Globus pallidus (tissue), 1 donor: ENCODE results near the gene MYPN.

Source experiments
- DNase-seq: peaks from one replicate; pipeline ENCODE4 v3.0.0-alpha.2; 2015; ENCODE audit warnings: low spot score

The MYPN gene

DNA sequence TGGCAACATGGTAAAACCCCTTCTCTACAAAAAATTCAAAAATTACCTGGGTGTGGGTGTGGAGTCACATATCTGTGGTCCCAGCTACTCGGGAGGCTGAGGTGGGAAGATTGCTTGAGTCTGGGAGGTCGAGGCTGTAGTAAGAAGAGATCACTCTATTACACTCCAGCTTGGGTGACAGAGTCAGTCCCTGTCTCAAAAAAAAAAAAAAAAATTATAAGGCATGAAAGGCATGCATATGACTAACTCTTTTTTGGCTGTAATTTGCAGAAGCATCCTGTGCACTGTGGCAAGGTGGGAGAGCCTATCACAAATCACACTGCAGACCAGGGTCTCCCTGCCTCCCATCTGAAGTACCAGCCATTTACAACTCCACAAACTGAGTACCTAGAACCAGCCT lies 14.1 kb upstream of the MYPN start:
- no peak for DNase-seq

DNA sequence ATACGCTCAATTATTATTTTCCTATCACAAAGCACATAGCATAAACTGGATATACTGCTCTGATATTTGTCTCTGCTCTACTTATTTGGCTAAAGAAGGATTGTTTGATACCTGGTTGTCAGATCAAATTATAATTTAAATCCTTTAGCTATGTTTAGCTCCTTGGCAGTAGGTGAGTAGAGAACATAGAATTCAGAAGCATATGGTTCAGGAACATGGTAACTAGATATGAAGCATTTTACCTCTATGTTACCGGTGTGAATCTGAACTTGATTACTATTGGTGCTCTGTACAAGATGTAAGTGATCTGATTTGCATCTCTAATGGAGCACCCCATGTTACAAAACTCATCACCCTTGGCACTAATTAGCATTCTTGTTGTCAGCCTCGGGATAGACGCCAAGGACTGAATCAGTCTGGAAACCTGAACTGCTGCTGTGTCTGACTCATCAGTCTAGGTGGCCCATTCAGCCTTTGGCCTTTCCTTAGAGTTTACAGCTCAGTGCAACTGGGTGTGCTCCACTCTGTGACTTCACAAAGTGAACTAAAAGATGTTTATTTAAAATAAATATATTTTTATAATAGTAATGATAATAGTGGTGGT lies 12.3 kb upstream of the MYPN start:
- no peak for DNase-seq

DNA sequence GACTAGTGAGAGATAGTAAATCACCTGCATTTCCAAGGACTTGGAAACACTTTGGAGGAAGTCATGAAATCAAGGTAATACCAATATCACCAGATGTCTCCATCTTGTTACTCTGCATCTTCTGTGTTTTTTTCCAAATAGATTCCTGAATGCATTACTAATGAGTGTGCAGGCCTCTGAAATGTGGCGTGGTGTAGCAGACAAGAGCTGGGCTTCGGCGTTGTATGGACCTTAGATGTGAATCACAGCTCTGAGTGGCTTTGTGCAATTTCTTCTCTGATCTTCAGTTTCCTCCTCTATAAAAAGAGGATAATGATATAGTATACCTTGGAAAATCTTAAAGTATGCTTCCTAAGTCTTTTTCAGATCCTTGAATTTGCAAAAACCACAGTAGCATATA lies 9.6 kb upstream of the MYPN start:
- DNase-seq = no peak

DNA sequence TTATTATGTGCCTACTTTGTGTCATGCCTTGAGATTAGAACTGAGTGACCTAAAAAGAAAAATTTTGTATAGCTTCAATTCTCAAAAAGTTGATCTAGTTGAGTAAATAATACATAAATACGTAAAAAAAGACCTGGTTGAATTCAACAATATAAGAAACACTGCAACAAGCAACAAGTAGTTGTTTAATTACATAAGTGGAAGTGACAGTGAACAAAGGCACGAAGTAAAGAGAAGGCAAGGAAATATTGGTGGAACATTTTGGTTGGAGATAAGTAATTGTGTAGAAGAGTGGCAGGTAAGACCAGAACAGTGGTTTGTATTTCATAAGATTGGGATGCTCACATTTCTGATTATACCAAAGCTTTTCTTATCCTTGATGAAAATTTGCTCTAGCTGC lies 8.2 kb upstream of the MYPN start:
- DNase-seq = no peak

DNA sequence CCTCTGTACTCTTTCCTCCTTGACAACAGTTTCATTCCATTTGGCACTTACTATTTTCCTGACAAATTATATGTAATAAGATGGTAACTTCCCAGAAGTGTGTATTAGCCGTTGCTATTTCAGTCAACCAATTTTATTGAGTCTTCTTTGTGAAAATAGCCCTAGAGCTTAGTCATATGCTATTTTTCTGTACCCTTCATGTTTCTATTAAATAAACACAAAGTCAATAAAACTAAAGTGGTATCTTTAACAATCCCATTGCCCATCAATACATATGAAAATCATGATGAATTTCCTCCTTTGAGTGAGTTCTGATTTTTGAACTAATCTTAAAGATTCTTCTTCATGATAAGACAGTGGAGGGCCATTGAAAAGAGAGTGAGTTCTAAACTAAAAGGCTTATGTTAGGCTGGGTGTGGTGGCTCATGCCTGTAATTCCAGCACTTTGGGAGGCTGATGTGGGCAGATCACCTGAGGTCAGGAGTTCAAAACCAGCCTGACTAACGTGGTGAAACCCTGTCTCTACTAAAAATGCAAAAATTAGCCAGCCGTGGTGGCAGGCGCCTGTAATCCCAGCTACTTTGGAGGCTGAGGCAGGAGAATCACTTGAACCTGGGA lies 5.9 kb upstream of the MYPN start:
- DNase-seq = no peak

DNA sequence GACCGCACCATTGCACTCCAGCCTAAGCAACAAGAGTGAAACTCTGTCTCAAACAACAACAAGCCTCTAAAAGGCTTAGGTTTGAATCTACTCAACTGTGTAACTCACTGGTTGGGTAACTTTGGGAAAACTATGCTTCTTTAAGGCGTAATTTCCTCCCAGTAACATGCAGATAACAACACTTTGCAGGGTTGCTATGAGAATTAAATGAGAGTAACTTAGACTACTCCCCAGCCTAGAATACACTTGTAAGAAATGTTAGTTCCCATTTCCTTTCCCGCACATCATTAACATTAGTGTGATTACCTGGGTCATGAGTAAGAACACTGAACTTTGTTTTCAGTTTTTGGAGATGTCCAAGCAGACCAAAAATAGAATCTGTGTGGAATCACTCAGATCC lies 5.4 kb upstream of the MYPN start:
- no peak for DNase-seq

DNA sequence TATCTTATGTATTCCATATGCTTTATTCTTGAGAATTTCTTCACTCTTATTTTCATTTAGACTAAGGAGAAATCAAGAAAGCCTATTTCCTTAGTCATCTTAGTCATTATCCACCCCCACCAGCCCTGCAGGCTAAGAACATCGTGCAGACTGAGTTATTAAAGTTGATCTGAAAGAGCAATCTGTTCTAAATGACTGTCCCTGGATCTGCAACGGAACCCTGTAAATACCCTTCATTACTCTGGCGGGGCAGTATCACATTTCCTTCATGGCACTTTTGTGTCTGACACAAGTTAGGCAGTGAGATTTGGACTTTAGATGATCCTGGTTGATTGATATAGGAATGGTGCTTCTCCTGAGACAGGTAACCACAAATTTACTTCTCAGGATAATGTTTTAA lies 3.5 kb upstream of the MYPN start:
- no peak for DNase-seq

DNA sequence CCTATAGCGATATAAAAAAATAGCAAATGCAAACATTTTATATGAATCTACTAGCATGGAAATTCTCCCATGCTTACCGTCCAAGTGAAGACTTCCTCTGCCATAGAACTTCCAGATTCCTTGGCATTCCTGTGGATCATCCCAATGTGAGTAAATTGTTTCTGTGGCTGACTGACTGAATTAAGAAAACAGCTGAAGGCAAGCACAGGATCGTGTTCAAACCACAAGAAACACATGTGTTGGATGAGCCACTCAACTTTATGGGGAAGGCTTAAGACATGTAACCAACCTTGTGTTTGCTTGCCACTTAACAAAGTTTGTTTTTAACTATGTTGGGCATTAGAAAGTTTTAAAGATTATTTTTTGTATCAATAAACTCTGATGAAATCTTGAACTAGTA lies 2.6 kb upstream of the MYPN start:
- no peak for DNase-seq

DNA sequence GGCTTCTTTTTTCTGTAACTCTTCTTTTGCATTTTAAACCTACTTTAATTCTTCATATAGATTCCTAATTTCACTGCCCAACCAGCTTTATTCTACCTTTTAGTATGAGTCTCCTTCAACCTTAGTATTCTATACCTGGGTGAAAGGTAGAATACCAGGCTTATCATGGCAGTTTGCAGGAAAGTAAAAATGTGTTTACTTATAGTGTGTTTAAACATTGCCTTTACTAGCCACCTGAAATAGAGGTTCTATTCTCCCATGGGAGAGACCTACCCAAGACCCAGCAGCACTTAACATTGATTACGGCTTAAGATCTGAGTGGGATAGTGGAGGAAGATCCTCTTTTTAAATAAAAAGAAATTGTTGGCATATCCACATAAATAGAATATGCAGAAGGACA lies 1.6 kb upstream of the MYPN start:
- no peak for DNase-seq

DNA sequence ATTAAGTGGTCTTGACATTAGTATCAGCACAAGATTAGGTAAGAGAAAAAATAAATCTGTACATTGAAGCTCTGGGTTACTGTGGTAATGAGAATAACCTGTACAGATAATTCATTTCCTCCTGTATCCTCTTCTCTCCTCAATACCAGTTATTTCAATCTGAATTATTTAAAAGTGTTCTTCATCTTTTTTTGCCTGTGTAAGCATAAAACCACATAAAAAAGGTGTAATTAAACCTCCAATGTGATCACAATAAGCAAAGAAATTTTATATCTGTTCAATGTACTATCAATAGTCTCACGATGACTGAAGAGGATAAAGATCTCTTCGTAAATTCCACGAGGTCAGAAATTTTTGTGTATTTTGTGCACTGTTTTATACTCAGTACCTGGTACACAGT lies 1.2 kb upstream of the MYPN start:
- no peak for DNase-seq

DNA sequence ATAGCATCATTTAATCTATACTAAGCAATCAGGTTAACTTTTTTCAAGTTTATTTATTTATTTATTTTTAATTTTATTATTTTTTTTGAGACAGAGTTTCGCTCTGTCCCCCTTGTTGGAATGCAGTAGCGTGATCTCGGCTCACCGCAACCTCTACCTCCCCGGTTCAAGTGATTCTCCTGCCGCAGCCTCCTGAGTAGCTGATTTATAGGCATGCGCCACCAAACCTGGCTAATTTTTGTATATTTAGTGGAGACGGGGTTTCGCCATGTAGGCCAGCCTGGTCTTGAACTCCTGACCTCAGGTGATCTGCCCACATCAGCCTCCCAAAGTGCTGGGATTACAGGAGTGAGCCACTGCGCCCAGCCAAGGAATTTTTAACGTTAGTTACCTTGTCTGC lies 635 bp upstream of the MYPN start:
- DNase-seq = no peak

DNA sequence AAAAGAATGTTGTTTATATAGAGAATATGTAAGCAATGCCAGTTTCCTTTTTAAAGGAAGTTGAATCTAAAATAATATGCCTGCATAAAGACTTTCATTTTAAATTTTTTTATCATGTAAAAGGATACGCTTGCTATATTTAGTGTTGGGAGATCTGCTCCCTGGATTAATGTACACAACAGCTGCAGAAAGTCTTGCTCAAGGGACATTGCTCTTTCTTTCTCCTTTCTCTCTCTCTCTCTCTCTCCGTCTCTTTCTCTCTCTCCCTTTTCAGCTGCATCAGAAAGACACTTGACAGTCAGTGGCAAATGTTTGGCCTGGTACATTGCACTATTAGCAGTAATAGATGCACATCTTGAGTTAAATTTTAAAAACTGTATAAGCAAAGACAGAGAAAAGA lies 739 bp downstream of the MYPN start:
- no peak for DNase-seq

DNA sequence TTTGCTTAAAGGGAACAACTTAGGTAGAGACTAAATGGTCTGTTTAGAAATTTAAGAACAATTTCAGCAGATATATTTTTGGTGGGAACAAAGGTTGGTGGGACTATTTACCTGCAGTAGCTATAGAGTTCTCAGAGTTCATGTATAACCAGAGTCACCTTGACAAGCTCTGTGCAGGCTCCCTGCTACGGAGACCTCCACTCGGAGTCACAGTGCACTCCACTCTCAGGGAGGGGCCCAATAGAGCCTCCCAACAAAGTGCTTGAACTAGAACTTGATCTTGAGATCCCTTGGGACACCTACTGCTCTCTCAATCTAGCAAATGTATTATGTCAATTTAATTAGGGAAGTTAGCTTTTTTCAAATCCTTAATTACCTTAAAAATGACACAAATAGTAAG lies 2.3 kb downstream of the MYPN start:
- no peak for DNase-seq

DNA sequence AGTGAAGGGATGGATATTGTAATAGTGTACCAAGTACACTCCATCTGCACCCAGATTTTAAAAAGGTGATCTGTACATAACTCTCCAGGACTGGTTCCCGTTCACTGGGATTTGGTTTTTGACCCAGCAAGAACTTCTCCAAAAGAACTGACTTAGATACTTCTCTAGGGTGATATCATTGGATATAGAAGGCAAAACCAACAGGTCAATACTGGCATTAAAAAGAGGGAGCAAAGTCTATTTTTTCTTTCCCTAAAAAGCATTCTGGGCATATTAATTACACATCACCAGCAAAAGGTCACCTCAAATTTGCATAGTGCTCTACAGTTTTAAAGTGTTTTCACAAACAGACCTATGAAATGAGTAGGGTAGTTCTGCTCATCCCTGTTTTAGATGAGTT lies 3.5 kb downstream of the MYPN start:
- DNase-seq = no peak

DNA sequence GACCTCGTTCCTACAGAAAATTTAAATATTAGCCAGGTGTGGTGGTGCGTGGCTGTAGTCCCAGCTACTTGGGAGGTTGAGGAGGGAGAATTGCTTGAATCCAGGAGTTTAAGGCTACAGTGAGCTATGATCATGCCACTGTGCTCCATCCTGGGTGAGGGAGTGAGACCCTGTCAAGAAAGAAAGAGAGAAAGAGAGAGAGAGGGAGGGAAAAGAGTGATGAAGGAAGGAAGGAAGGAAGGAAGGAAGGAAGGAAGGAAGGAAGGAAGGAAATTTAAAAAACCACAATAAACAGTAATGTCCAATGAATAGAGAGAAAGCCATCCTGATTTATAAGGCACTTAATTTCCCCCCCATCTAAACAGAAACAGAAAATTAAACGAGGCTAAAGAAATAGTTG lies 9.4 kb downstream of the MYPN start:
- no peak for DNase-seq

DNA sequence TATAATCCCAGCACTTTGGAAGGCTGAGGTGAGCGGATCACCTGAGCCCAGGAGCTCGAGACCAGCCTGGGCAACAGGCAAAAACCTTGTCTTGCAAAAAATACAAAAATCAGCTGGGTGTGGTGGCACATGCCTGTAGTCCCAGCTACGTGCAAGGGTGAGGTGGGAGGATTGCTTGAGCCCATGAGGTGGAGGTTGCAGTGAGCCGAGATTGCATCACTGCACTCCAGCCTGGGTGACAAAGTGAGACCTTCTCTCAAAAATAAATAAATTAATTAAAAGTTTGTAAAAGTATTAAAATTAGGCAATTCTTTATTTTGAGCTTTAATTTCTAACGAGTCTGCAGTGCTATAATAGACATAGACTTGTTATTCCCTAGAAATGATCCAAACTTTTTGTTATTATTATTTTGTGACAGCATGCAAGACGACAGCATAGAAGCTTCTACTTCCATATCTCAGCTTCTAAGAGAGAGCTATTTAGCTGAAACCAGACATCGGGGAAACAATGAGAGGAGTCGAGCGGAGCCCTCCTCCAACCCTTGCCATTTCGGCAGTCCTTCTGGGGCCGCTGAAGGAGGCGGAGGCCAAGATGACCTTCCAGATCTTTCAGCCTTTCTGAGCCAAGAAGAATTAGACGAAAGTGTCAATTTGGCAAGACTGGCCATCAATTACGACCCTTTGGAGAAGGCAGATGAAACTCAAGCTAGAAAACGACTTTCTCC lies 11.9 kb downstream of the MYPN start:
- DNase-seq = no peak

DNA sequence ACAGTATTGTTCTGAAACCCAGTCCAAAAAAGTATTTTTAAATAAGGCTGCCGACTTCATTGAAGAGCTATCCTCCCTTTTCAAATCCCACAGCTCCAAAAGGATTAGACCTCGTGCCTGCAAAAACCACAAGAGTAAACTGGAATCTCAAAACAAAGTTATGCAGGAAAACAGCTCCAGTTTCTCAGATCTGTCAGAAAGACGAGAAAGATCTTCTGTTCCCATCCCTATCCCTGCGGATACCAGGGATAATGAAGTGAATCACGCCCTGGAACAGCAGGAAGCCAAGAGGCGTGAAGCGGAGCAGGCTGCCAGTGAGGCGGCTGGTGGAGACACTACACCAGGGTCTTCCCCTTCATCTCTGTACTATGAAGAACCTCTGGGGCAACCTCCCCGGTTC lies 12.6 kb downstream of the MYPN start:
- DNase-seq = no peak

DNA sequence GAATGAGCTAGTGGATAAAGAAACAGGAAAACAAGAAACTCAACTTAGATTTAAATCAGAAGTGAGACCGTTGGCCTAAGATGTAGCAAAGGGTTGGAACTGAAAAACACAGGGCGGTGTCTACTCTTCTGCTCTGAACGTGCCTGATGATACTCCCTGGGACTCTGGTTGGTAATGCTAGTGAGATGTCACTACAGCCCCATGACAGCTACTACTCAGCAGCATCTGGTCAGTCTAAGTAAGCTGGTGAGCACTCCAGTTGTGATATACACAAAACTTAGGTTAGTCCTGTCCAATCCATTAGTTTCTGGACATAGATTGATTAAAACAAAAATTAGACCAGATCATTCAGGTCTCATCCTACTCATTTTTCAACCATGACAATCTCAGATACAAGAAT lies 15.4 kb downstream of the MYPN start:
- no peak for DNase-seq

DNA sequence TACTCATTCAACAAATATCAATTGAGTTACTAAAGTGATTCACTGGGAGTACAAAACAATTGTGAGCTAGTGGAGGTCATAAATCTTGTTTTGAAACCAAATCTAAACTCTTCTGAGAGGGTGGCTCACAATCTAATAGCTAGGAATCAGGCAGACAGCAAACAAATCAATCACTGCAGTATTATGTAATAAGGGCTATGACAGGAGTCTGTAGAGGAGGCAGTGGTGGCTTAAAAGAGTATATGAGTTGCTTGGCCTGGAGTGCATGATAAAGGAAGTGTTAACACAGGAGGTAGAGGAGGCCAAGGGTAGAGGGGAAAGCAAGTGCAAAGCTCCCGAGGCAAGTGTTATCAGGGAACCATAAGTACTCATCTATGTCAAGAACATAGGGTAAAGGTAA lies 16.5 kb downstream of the MYPN start:
- no peak for DNase-seq

DNA sequence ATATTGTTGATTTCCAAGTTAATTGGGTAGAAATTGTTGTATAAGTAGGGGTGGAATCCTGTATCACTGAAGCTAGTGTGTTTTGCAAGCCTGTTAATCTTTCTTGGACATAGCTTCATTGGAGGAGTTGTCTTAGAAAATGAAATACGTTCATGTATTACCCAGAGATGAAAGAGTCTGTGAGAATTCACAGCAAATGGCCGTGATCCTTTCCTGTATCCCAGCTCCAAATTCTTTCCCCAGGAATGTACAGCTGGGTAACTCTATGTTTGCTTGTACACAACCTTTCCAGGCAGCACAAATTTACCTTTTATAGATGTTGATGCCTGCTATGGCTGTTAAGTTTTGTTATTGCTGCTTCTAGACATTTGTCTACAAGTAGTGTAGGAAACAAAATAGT lies 18.7 kb downstream of the MYPN start:
- DNase-seq = no peak

DNA sequence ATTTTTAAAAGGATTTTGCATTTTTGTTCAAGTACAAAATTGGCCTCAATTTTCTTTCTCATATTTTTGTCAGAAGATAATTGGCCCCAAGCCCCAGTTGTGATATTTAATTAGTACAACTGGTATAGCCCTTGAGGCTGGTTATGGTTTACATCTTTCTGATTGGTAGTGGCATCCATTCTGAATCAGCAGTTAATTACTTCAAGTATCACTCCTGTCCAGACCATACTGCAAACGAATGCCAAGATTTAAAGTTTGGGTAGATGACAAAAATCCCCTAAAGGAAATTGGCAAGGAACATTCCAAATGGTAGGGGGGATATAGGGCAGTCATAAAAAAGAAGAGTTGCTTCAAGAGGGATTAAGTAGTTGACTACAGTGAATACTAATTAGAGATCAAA lies 23.1 kb downstream of the MYPN start:
- no peak for DNase-seq

DNA sequence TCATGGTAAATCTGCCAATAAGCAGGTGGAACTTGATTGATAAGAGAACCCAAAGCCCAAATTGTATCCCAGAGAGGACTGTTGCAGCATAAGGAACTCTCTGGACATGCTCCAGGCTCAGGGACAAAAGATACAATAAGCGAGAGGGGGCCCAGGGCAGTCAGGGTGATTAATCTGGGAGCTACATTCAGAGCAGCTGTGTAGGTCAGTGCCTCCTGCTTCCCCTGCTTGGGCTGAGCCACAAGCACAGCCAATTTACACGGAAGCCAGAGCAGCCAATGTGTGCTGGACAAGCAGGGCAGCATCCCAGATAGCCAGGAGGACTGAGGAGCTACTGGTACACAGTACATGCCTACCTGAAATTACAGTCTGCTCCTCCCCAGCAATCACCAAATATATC lies 24.2 kb downstream of the MYPN start:
- DNase-seq = no peak

DNA sequence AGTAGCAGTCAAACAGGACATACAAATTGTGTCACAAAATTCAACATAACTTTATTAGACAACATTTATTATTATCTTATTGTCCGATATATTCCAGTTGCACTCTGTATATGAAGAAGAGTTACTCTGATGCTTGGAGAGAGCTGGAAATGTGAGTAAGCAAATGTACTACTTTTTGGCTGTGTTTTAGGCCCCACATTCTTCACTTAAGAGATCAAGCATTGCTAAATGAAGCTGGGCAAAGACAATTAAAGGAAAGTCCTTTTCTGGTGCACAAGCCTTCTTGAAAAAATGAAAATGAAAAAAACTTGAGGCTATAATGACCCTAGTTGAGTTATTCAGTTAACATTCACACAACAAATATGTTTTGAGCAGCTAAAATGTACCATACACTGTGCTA lies 26.1 kb downstream of the MYPN start:
- DNase-seq = no peak
